ENCODE measurements around the gene SUPT20HL2.
"Not testable (repeated sequence)": the region's sequence is repeated elsewhere in the genome, so short reads cannot be mapped to it uniquely, and the experiment has no call there.

Gene SUPT20HL2

DNA sequence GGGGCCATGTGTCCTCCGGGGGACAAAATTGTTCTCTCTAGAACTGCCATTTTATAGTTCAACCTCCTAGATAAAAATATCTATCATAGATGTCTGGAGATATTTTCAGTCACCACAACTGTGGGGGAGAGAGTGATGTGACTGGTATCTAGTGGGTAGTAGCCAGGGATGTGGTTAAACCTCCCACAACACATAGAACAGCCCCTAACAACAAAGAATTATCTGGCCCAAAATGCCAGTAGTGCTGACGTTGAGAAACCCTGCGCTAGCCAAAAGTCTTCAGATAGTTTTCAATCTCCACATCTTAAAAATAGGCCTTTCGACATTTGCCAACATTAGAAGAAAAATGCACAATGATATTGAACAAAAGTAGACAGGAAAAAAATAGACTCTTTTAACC, 19.0 kb upstream of the SUPT20HL2 start:
- TF ChIP-seq, protein P1, sequence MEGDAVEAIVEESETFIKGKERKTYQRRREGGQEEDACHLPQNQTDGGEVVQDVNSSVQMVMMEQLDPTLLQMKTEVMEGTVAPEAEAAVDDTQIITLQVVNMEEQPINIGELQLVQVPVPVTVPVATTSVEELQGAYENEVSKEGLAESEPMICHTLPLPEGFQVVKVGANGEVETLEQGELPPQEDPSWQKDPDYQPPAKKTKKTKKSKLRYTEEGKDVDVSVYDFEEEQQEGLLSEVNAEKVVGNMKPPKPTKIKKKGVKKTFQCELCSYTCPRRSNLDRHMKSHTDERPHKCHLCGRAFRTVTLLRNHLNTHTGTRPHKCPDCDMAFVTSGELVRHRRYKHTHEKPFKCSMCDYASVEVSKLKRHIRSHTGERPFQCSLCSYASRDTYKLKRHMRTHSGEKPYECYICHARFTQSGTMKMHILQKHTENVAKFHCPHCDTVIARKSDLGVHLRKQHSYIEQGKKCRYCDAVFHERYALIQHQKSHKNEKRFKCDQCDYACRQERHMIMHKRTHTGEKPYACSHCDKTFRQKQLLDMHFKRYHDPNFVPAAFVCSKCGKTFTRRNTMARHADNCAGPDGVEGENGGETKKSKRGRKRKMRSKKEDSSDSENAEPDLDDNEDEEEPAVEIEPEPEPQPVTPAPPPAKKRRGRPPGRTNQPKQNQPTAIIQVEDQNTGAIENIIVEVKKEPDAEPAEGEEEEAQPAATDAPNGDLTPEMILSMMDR (IDR thresholded peaks at IDR 0.05; ENCODE audit: extremely low read depth, insufficient read depth, missing control alignments), result no peak
- DNase-seq (ENCODE audit: low spot score), result no peak
- in situ Hi-C loops (cut with MboI; ENCODE audit: low pct_unique_long_range_greater_than_20kb, low sequenced_read_pairs, unreplicated experiment), result no loop called here

DNA sequence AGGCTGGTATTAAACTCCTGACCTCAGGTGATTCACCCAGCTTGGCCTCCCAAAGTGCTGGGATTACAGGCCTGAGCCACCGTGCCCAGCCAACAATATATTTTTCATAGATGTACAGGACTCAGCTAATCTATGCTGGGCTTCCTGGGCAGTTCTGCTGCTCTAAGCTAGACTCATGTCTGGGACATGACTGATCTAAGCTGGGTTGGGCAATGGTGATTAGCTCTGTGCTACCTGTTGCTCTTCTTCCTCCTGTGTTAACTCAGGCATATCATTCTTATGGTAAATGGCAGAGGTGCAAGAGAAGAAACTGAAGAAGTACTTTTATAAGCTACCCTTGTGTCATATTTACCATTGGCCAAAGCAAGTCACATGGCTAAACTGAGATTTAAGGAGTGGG, 11.4 kb upstream of the SUPT20HL2 start:
- TF ChIP-seq, protein P1 (IDR thresholded peaks at IDR 0.05; ENCODE audit: extremely low read depth, insufficient read depth, missing control alignments), result no peak
- in situ Hi-C loops (cut with MboI; ENCODE audit: low pct_unique_long_range_greater_than_20kb, low sequenced_read_pairs, unreplicated experiment), result no loop called here
- no peak for DNase-seq (ENCODE audit: low spot score)

DNA sequence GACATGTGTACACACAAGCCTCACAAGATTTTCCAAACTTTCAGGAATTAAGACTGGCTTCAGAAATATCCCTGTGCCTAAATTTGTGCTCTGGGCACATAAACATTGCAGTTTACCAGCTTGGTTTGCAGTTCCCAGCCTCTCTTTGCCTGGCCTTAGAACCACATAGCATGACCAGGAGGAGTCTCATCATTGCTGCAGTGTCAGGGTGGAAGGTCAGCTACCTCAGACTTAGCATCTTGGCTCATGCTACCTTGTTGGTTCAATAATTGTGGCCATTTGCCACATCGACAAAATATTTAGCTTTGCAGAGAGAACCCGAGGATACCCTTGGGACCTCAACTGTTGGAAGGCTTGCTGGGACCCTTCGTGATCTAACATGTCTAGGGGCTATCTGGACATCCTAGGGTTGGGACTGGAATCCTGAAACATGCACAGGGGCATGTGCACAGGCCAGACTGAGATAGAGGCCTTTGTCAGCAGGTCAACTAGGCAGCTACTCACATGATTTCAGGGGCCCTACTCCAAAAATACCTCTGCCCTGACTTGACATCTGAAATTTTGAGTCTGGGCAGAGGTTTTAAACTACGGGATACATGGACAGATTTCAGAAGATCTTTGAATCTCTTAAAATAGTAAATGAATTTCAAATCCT, 8.0 kb upstream of the SUPT20HL2 start:
- TF ChIP-seq, protein P1 (IDR thresholded peaks at IDR 0.05; ENCODE audit: extremely low read depth, insufficient read depth, missing control alignments), result no peak
- DNase-seq (ENCODE audit: low spot score), result no peak
- in situ Hi-C loops (cut with MboI; ENCODE audit: low pct_unique_long_range_greater_than_20kb, low sequenced_read_pairs, unreplicated experiment), result no loop called here

DNA sequence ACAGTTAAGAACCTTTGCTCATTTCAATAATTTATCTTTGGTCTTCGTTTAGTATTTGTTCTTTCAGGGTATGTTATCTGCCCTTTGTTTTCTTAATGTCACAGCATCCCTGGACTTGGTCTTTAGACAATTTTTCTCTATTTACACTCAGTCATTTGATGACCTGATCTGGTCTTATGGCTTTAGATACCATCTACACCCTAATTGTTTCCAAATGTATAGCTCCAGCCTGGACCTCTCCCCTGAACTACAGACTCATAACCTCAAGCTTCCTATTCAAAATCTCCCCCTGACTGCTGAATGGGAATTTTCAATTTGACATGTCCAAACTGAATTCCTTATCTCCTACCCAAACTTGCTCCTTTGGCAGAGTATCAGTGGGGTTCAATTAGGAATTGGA, 3.7 kb upstream of the SUPT20HL2 start:
- in situ Hi-C loops (cut with MboI; ENCODE audit: low pct_unique_long_range_greater_than_20kb, low sequenced_read_pairs, unreplicated experiment), result no loop called here
- TF ChIP-seq, protein P1 (IDR thresholded peaks at IDR 0.05; ENCODE audit: extremely low read depth, insufficient read depth, missing control alignments), result no peak
- no peak for DNase-seq (ENCODE audit: low spot score)

DNA sequence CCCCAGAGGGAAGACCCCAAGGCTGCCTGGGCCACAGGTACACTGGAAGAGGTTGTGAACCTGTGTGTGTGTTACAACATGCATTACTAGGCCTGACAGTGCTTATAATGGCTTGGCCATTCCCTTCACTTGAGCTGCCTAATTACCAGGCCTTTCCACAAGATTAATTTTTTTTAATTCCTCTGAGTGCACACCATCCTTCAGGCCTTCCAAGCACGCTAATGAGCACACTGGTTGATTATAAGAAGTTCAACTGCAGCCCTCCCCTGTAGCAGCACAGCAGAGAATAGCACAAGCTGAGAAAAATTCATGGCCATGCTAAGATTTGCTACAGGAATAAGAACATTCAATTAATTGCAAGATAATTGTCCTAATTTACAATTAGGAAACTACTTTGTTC, 2.2 kb upstream of the SUPT20HL2 start:
- in situ Hi-C loops (cut with MboI; ENCODE audit: low pct_unique_long_range_greater_than_20kb, low sequenced_read_pairs, unreplicated experiment), result no loop called here
- DNase-seq (ENCODE audit: low spot score), result no peak
- TF ChIP-seq, protein P1 (IDR thresholded peaks at IDR 0.05; ENCODE audit: extremely low read depth, insufficient read depth, missing control alignments), result no peak

DNA sequence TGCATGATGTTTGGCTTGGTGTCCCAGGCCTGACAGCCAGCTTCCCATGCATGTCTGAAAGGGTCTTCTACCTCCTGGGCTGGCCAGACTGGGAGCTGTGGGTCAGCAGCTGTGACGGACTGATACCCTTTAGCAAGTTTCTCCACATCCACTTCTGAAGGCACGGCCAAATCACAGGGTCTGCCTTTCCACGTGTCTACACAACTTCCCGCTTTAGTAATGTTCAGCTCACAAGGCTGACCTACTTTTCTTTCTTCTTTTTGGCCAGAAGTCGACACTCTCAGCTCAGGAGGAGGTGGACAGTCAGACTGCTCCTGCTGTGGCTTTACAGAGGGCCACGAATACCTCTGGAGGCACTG, 1.6 kb downstream of the SUPT20HL2 start:
- in situ Hi-C loops (cut with MboI; ENCODE audit: low pct_unique_long_range_greater_than_20kb, low sequenced_read_pairs, unreplicated experiment); DNase-seq (ENCODE audit: low spot score): not testable (repeated sequence)

DNA sequence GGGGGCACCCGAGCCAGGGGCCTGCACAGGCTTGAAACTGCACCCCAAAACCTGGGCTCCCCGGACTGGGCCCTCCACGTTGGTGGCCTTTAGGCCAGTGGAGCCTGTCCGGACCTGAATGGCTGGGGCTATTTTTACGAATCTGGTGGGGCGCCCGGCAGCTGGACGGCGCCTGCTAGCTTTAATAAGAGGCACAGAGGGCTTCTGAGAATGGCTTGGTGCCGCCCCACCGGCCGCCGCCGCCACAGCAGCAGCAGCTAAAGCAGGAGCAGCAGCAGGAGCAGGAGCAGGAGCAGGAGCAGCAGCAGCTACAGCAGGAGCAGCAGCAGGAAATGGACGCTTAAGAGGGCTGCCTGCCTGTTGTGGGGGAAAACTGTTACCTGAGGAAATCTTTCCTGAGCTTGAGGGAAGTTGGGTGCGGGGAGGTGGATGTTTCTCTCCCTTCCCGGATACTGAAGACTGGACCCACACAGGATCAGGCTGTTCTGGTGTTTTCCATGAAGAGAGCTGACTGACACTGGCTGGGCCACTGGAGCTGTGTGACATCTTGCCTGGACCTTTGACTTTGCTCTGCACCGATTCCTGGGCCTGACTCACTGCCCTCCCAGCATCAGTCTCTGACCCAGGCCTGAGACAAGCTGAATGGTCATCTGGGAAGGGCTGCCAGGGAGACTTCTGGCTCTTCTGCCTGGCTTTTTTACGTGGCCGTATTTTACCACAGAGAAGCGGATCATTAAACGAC, 2.2 kb downstream of the SUPT20HL2 start:
- DNase-seq (ENCODE audit: low spot score); in situ Hi-C loops (cut with MboI; ENCODE audit: low pct_unique_long_range_greater_than_20kb, low sequenced_read_pairs, unreplicated experiment): not testable (repeated sequence)

DNA sequence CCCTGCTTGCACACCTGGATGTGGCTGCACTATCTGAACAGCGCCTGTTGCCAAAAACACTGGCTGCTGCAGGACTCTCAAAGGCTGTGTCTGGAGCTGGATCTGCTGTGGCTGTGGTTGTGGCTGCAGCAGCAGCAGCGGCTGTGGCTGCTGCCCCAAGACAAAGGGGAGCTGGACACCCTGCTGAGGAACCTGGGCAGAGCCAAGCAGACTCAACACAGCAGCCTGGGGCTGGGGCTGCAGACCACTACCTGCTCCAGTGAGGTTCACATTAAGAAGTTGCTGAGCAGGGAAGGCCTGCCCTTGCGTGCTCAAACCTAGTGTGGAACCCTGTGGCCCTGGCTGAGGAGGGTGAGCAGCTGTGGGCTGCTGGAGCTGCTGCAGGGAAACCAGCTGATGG, 3.0 kb downstream of the SUPT20HL2 start:
- in situ Hi-C loops (cut with MboI; ENCODE audit: low pct_unique_long_range_greater_than_20kb, low sequenced_read_pairs, unreplicated experiment); DNase-seq (ENCODE audit: low spot score): not testable (repeated sequence)

DNA sequence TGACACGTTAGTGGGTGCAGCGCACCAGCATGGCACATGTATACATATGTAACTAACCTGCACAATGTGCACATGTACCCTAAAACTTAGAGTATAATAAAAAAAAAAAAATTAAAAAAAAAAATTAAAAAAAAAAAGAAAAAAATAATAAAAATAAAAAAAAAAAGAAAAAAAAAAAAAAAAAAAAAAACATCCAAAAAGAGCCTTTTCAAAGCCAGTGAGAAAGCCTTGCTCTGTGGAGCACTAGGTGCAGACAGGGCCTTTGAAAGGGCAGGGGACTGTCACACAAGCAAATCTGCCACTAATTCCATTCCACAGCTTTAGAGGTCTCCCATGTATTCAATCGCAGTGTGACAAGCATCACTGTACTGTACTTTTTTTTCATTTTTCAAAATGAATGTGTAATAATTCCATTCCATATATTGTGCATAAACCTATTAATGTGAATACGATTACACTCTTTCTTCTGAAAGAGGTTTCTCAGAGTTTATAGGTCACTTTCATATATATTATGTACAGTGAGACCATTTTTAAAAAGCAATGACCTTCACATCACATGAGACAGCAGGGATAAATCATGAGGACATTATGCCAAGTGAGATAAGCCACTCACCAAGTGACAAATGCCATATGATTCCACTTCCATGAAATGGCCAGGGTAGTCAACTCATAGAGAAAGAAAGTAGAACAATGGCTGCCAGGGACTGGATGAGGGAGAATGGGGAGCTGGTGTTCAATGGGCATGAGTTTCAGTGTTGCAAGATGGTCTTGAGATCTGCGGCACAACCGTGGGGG, 4.1 kb downstream of the SUPT20HL2 start:
- in situ Hi-C loops (cut with MboI; ENCODE audit: low pct_unique_long_range_greater_than_20kb, low sequenced_read_pairs, unreplicated experiment); DNase-seq (ENCODE audit: low spot score): not testable (repeated sequence)

DNA sequence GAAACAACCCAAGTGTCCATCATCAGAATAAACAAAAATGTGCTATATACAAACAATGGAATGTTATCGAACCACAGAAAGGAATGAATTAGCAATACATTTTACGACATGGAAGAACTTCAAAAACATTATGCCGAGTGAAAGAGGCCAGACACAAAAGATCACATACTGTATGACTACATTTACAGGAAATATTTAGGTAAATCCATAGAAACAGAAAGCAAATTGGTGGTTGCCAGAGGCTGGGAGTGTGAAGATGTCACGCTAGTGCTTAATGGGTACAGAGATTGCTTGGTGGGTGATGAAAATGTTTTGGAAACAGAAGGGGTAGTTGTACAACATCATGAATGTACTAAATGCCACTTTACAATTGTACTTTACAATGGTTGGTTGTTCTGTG, 5.1 kb downstream of the SUPT20HL2 start:
- DNase-seq (ENCODE audit: low spot score); in situ Hi-C loops (cut with MboI; ENCODE audit: low pct_unique_long_range_greater_than_20kb, low sequenced_read_pairs, unreplicated experiment): not testable (repeated sequence)
